ENCODE measurements around the gene RASEF.

Gene RASEF

DNA sequence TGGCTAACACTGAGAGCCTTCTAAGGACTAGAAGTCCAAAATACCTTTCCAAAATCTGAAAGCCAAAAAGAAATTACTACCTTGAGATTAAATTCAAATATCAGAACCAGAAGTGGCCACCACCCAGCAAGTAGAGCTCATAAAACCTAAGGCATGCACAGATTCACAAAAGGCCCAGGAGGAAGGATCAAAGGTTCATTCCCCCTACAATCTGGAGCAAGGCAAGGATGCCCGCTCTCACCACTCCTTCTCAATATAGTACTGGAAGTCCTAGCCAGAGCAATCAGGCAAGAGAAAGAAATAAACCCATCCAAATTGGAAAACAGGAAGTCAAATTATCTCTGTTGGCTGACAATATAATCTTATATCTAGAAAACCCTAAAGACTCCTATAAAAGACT, 6.0 kb downstream of the RASEF start:
- DNase-seq (ENCODE audit: low read depth): no peak

DNA sequence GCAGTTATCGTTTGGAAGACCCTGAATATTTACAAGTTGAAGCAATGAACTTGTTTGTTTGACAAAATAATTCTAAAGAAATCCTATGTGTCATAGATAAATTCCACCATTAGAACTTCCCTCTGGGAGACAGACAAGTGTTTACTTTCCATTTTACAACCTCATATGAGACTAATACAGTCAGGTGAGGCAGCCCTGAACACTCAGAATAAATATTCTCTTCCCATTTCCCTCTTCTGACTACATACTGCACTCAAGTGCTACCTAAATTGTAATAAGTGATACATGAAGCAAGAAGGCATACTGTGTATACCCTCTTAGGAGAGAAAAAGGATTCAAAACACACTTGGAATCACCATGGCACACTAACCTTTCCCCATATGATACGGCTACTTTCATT, 6.8 kb downstream of the RASEF start:
- no peak for DNase-seq (ENCODE audit: low read depth)

DNA sequence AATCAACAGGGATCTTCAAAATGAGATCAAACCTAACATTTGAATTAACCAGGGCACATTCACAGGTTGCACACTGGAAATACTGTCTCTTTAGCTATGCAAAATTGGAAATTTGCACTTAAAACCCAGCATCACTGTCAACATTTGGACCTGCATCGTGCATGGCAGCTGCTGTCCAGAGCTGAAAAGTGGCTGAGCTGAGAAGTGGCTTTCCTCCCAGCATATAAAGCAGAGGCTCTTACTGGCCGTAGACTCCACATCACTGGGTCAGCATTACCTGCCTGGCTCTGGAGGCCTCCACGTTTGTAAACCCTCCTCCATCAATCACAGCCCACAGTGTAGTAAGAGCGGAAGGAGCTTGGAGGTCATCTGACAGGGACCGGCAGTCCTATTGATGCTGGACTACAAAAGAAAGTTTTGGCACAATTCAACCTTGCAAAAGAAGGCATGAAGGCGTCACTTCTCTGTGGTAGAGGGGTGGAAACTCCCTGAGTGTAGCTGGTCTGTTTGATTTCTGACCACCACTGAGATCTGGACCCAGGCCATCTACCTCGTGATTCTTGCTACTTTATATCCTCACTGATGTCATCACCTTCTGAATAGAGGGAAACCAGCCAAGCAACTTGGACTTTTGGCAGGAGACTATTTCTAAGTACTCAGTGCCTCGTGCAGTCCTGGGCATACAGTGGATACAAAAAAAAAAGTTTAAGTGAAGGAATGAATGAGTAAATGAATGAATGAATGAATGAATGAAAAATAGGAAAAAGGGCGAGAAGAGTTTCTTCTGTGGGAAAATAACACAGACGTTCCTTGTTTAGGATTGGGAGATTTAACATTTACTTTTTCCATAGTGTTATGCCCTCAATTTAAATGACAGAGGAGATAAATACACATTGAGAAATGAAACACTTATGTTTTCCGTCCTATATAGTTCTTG, 14.8 kb downstream of the RASEF start:
- DNase-seq (ENCODE audit: low read depth): no peak

DNA sequence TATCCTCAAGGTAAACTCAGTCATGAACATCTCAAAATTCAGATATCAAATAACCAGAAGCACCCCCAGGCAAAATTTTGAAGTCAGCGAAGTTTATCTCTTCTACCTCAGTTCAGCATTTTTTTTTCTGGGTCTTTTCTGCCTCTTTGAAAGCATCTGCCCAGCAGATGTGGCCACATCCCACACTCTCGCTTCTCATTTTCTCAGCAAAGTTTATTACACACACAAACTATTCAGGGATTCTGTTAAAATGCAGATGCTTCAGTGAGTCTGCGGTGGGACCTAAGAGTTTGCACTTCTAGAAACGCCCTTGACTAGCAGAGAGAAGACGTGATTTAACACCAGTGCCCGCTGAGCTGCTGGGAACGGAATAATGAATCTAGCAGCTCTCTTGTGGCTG, 19.3 kb downstream of the RASEF start:
- DNase-seq (ENCODE audit: low read depth): no peak

DNA sequence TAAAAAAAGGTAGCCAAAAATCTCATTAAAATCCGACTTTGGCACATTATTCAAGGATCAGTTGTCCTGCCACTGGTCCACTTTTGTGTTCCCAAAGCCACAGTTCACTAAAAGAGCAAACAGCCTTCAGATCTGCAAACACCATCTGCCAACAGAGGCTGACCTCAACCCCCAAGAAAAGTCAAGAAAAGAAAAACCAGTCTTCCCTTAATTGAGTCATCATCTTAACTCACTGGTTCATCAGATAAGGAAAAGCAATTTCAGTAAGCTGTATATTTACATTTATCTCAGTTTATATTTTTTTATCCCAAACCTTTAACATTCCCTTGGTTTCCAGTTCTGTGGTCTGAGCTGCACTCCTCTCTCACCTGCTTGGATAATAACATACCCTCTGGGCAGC, 21.2 kb downstream of the RASEF start:
- peak; percentile 36 for DNase-seq (ENCODE audit: low read depth)

DNA sequence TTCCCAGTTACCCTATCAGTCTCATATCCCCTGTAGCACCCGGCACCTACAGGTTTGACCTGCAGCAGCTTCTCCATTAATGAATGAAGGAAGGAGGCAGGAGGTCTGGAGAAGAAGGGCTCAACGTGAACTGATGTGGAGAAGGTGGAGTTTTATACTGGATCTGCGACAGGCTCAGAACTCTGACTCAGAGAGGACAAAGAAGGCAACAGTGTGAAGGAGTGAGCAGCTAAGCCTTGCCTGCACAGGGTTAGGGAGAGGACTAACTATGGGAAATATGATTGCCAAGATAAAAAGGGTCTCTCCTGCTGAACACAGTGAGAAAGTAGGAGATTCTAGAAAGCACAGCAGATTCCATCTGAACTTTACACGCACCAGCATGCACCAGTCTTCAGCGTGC, 23.6 kb downstream of the RASEF start:
- DNase-seq (ENCODE audit: low read depth): no peak

DNA sequence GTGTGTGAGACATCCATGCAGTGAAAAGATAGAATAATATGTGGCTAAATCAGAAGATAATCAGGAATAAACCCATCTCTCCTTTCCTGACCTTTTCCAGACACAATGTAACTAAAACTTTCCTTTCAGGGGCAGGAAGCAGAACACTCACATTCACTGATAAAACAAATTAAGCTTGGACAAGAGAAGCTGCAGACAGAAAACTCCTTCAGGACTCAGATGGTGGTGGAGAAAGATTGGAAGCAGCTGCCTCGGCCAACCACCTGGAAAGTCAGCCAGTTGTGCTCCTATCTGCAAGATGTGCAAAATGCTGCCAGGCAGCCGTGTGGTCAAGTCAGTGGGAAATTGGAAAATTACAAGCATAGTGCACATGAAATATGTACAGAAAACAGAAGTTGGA, 26.9 kb downstream of the RASEF start:
- DNase-seq (ENCODE audit: low read depth): no peak

DNA sequence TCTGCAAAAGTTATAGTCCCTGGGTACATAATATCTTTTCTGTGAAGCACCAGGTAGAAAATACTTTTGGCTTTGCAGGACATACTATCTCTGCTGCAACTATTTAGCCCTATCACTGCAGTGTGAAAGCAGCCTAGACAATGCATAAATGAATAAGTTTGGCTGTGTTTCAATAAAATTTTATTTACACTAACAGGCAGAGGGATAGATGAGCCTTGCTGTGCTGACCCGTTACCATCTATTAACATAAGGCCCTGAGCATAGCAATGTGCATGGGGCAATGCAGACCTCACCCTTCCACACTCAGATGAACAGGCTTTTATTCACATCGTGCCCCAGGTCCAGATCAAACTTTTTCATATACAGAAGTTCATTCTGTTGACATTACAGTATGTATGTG, 27.8 kb downstream of the RASEF start:
- DNase-seq (ENCODE audit: low read depth): no peak

DNA sequence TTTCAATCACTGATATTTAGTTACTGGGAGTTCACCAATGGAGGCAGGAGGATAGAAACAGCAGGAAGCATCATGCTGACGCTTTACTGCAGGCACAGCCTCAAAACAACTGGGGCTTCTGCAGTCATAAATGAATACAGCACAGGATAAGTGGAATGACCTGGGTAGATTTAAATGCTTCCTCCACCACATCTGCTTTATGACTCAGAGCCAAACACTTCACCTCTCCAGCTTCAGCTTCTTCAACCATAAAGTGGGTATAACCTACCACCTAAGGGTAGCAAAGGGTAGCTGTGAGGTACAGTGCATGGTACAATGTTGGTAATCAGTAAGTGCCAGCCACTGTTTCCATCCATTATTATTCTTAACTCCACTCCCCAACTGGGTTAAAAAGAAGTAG, 28.4 kb downstream of the RASEF start:
- peak; percentile 63 for DNase-seq (ENCODE audit: low read depth)

DNA sequence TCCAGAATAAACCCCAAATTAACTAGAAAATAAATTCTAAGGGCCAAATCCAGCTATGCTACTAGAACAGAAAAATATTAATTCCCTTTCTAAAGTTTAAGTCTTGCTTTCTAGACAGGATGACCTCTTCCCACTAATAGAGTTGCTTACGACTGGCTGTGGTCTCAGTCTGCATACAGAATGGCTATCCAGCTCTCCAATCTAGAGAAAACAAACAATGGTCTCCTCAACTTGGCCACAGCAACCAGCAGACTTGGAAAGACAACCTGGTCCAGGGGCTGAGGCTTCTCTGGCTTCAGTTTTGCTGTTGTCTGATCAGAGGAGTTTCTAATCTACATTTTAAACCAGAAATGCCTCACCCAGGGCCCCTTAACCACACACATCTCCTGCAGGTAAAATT, 28.9 kb downstream of the RASEF start:
- DNase-seq (ENCODE audit: low read depth): no peak

DNA sequence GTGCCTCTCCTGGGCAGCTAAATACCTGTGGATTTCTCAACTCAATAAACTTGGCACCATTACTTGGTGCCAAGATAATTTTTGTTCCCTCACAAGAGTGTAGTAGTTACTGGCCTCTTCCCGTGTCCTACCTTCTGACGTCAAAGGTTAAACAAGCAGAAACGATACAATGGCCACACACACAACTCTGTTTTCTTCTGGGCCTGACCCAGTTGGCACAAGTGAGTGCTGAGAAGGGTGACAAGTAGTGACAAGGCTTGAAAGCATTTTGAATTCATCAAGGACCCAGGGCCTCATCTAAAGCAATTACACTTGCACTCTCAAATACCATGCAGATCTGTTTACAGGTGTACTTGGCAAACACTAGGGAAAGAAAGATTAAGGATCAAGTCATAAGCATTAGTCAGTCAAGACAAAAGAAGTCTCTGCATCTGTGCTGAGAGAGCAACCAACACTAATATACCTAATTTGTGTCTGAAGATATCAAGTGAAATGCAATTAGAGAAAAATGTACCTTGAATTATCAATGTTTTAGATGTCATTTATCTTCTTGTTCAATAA, 30.8 kb downstream of the RASEF start:
- DNase-seq (ENCODE audit: low read depth): no peak

DNA sequence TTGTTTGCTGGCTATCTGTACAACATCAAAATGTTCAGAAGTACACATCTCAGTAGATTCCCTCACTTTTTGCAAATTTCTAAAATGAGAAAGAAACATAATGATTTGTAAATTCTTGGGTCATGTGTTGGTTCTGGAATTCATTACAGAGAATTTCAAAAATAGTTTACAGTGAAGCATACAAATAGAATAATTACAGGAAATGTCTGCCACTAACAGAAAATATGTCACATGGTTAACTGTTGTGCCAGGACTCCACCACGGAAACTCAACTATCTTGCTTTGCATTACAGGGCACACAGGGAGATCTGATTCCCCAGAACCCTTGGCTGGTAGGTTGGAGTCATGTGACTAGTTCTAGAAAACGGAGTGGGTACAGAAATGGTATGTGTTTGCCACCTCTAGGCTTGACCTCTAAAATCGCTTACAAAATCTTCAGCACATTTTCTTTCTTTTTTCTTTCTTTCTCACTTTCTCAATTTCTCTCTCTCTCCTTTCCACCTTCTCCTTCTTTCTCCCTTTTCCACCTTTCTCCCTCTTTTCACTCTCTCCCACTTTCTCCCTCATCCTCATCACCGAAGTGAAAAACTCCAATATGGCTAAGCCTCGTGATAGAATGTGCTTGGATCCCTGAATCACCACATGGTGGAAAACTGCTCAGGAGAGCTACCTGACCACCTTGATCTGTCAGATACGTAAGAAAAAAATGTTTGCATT, 32.4 kb downstream of the RASEF start:
- no peak for DNase-seq (ENCODE audit: low read depth)

DNA sequence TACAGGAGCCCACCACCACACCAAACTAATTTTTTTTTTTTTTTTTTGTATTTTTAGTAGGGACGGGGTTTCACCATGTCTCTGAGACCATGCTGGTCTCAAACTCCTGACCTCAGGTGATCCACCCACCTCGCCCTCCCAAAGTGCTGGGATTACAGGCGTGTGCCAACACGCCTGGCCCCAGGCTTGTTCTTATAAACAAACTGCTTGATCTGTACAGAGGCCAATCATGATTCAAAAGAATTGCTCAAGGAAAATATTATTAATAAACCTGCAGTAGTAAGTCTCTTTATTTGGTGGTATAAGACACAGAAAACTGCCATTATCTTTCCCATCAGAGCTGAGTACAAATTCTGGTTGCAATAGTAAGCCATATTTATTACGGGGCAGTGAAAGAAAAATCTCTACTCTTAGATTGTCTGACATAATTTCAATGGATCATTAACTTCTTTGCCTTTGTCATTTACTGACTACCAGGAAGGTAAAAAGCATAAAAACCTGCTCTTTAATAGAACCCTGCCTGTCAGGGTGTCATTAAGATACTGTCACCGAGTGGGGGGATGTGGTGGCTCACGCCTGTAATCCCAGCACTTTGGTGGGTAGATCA, 33.3 kb downstream of the RASEF start:
- no peak for DNase-seq (ENCODE audit: low read depth)

DNA sequence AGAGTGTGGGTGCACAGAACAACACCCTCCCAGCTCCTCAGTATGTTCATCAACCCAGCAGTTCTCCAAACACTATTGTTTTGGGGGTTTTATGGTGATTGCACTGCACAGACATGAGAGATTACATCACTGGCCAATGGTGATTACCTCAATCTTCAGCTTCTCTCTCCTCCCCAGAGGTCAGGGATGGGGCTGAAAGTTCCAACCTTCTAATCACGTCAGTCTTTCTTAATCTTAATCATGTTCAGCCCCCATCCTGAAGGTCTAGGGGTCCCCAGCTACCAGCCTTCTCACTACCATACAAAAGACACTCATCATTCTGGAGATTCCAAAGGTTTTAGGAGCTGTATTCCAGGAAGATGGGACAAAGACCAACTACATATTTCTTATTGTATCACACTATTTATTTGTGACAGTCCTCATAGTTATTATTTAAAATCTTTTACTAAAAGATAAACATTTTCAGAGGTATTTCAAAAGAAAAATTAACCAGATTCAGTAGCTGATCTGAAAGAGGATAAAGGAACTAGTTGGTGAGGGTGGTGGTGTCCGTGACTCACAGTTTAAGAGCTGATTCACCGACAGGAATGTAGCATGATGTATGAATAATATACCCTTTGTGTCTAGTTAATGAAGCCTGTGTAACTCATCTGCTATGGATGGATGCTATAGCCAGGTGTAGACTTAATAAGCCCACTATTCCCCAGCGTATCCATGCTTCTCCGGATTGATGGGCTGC, 35.6 kb downstream of the RASEF start:
- peak; percentile 93 for DNase-seq (ENCODE audit: low read depth)

DNA sequence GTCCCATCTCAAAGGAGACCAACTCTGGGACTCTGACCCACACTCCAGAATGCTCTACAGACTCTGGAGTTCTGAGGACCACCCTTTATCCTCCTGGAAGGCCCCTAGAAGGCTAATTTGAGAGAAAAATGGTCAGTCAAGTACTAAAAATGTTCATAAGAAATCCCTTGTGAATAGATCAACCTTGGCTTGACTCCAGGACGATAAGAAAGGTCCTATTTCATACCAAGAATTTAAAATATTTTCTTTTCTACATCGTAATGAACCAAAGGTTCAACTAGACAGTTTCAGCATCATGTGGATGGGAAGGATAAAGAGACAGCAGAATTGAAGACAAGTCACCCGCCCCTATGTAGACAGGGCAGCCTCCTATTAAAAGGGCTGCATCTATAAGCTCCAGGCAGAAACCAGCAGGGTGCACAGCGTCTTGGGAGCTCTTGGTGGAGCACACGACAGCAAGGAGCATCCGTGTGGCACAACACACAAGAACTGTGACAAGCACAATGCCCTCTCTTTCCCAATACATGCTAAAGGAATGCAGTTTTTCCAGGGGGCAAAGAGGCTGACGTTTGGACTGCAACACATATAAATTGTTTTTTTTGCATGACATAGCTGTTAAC, 38.3 kb downstream of the RASEF start:
- no peak for DNase-seq (ENCODE audit: low read depth)

DNA sequence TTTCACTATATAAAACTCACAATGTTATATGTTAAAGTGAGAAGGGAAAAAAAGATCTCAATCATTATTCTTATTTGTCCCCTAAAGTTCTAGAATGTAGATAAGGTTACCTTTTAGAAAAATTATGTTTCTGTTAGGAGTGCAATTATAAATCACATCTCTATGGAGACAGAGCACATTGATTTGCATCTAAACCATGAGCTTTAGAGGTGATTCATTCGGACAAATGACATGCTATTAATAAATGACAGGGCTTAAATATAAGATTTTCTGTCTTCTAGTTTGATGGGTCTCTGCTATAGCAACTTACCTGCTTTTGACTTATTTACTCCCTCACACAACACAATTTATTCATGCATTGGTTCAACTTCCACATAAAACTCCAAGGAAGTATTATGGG, 39.8 kb downstream of the RASEF start:
- no peak for DNase-seq (ENCODE audit: low read depth)

DNA sequence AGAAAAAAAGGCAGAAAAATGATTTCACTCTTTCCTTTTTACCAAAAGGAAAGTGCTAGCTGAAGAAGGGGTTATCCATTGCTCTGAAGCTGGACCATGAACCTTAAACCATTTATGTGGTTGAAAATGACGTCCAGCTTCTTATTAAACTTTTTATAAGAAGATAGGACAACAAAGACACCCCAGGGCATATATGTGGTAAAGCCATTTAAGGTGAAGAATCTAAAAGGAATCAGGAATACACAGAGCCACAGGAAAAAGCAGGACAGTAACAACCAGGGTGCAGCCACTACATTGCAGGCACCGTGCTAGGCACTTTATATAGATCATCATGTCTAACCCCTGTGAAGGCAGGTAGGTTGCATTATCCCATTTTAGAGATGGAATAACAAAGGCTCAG, 42.1 kb downstream of the RASEF start:
- no peak for DNase-seq (ENCODE audit: low read depth)

DNA sequence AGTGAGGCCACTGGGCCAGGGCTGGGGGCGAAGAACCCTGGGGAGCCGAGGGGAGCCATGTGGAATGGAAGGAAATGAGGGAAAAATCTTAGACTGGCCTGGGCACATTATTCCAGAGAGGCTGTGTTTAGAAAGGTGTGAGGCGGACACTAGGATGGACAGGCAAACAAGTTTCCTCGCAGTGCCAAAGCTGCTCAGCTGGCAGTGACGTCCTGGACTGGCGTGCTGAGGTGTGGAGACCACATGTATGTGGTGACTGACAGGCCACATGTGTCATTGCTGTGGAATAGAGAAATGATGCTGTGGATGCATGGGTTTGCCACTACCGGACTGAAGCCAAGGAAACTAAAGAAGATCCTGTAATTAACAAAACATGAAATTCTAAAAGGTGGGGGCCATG, 42.6 kb downstream of the RASEF start:
- DNase-seq (ENCODE audit: low read depth): no peak

DNA sequence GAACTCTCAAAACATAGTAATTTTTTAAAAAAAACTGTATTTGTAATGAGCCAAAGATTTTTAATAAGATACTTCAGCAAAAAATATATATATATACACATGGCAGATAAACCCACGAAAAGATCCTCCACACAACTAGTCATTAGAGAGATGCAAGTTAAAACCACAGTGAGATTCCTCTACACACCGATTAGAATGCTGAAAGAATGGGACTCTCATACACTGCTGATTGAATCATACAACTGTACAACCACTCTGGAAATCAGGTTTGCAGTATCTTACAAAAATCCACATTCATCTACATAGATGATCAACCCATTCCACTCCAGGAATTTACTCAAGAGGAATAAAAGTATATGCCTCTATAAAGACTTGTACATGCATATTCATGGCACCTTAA, 43.7 kb downstream of the RASEF start:
- no peak for DNase-seq (ENCODE audit: low read depth)

DNA sequence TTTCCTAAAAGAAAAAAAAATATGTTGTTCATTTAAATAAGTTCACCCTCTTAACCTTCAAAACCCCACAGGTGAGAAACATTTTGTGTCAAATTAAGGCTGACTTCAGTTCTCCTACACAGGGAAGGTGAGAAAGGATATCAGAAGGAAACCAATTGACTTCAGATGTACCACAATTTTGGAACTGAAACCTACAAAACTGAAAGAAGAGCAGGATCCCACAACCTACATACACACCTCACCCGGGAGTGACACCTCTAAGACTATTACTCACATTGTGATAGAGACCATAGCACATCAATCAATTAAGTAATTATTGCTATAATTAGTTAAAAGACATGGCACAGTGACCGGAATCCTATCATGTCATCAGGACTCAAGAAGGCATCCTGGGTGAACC, 47.0 kb downstream of the RASEF start:
- DNase-seq (ENCODE audit: low read depth): no peak

DNA sequence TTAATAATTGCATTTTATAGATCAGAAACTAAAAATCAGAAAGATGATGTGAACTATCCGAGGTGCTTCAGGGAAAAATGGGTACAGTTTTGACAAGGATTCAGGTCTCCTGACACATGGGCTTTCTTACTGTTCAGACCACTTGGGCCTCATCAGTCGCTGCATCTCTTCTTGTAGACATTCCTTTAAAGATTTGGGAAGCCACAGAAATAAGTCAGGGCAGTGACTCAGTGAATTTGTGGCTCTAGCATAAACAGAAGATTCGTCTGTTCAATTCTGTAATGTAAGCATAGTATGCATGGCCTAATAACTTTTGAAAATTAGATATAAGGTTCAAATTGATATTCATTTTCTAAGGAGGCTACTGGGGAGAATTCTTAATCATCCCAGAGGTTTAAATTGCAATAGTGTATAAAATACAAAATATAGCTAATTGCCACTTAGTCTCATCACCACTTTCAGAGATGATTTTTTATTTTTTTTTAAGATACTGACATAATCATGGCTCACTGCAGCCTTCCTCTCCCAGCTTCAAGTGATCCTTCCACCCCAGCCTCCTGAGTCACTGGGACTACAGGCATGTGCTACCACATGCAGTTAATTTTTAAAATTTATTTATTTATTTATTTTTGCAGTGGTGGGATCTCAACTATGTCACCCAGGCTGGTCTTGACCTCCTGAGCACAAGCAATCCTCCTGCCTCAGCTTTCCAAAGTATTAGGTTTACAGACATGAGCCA, 48.9 kb downstream of the RASEF start:
- peak; percentile 89 for DNase-seq (ENCODE audit: low read depth)
